Activated T-helper 2 cell treated with anti-CD3 and anti-CD28 coated beads, Interferon-gamma antibody, Interleukin-2, Interleukin-4, amounts not matched to agents 10 μg/mL and 5 μg/mL and 100 μg/mL, durations not matched to agents 14 hours and 24 hours and 36 hours (primary cell): ENCODE data around the gene ADAM19. TPM values are rescaled to one million over a fixed set of nuclear protein-coding genes. Genes with fewer than 3 reads are reported as not detected.
"Not testable (repeated sequence)": the region's sequence is repeated elsewhere in the genome, so short reads cannot be mapped to it uniquely, and the experiment has no call there.

Source experiments
- DNase-seq: peaks from one replicate; pipeline ENCODE4 v3.0.0; 2021; ENCODE audit warnings: low spot score
- H3K27ac Mint-ChIP-seq: one replicate; pipeline ENCODE4 v1.8.0; 2021; ENCODE audit warnings: mixed read lengths
- H3K27me3 Mint-ChIP-seq: one replicate; pipeline ENCODE4 v1.8.0; 2021; ENCODE audit warnings: low read depth, mixed read lengths
- H3K36me3 Mint-ChIP-seq: one replicate; pipeline ENCODE4 v1.8.0; 2021; ENCODE audit warnings: low read depth, mixed read lengths
- H3K4me1 Mint-ChIP-seq: one replicate; pipeline ENCODE4 v1.8.0; 2021; ENCODE audit warnings: low read depth, mixed read lengths
- H3K4me3 Mint-ChIP-seq: one replicate; pipeline ENCODE4 v1.8.0; 2021; ENCODE audit warnings: low read depth, mild to moderate bottlenecking, moderate library complexity, mixed read lengths
- H3K9me3 Mint-ChIP-seq: one replicate; pipeline ENCODE4 v1.8.0; 2021; ENCODE audit warnings: mixed read lengths
- intact Hi-C: fragments of 100-400 bp; cut with micrococcal nuclease; formaldehyde crosslinking; loops from one replicate; pipeline ENCODE4 v1.15.1; 2023
- total RNA-seq: library from RNA; stranded (reverse); gene quantifications from 2 replicates; pipeline ENCODE4 v1.2.3, GENCODE V29; 2022

ADAM19 gene
- total RNA-seq, 1 donor from 2014 or later: 237 TPM

DNA sequence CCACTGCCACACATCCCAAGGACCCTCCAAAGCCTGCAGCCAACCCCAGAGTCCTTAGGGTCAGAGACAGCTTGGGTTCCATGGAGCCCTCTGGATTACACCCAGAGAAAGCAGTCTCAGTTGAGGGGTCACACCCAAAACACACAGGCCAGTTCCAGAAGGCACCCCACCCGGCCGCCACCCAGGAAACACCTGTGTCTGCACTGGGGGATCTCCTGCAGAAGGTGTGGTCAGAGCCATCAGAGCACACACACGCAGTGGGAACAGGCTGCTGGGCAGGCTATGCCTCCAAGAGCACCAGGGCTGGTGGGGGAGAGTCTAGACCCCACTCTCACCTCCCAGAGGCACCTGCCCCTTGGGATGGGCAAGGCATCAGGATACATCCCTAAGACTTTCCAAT is 88.2 kb downstream of the ADAM19 start:
- no peaks in the 10 kb centered on the region for H3K27me3 Mint-ChIP-seq
- no peak for DNase-seq
- H3K36me3 Mint-ChIP-seq: peaks cover 92% of the 10 kb centered on the region
- H3K9me3 Mint-ChIP-seq: no peaks in the 10 kb centered on the region
- peaks cover 22% of the 10 kb centered on the region for H3K4me1 Mint-ChIP-seq
- no peak overlapping the region for H3K4me3 Mint-ChIP-seq
- intact Hi-C loops: no loop called here
- peak overlapping the region; percentile 68 for H3K27ac Mint-ChIP-seq

- H3K27ac Mint-ChIP-seq: peak overlapping the region; percentile 68
- H3K36me3 Mint-ChIP-seq: peaks cover 93% of the 10 kb centered on the region
- no peaks in the 10 kb centered on the region for H3K27me3 Mint-ChIP-seq
- H3K4me1 Mint-ChIP-seq: peaks cover 24% of the 10 kb centered on the region
- DNase-seq: no peak
- H3K9me3 Mint-ChIP-seq: no peaks in the 10 kb centered on the region
- H3K4me3 Mint-ChIP-seq: no peak overlapping the region
- intact Hi-C loops: no loop called here
Observed at GRCh38 chr5:157486861-157487260, 88.7 kb downstream of the ADAM19 start.

DNA sequence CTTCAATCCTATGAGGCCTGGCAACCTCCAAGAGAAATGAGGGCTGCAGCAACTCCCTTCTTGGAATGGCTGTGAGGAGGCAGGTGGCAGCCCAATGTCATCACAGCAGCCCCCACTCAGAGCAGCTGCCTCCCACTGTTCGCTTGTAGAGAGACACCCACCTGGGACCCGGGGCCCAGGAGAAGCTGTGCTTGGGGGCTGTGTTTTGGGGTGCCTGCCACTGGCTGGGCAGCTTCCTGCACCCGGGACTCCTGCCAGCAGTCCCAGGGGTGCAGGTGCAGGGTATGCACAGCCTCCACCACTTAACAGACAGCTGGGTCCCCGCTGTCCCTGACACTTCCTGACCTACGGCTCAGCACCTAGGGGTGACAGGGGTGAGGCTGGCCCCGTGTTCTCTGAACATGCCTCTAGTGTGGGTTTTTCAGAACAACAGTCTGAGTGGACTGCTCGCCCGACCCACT is 89.3 kb downstream of the ADAM19 start:
- Mint-ChIP-seq H3K9me3 (no peaks in the 10 kb centered on the region), H3K4me1 (peaks cover 26% of the 10 kb centered on the region), H3K27me3 (no peaks in the 10 kb centered on the region), H3K4me3 (no peak overlapping the region), H3K27ac (peak overlapping the region; percentile 7), H3K36me3 (peaks cover 92% of the 10 kb centered on the region)
- no peak for DNase-seq
- intact Hi-C loops: no loop called here

DNA sequence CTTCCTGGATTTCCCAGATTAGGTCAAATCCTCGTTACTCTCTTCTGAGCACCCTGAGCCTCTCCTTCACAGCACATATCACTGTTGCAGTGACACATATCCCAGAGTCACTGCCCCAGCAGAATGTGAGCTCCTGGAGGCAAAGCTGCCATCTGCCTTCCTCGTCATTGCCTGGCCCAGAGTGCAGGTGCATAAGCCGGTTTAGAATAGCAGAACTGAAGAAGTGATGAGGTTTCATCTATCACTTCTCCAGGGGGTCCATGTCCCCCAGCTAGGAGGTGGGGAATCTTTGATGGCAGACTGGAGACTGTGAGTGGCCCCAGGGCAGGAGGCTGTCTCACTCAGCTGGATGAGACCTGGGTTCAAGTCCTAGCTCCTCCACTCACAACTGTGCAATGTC is 89.8 kb downstream of the ADAM19 start:
- intact Hi-C loops: no loop called here
- no peaks in the 10 kb centered on the region for H3K9me3 Mint-ChIP-seq
- H3K4me3 Mint-ChIP-seq: no peak overlapping the region
- H3K36me3 Mint-ChIP-seq: peaks cover 92% of the 10 kb centered on the region
- H3K27me3 Mint-ChIP-seq: no peaks in the 10 kb centered on the region
- peak overlapping the region; percentile 5 for H3K27ac Mint-ChIP-seq
- H3K4me1 Mint-ChIP-seq: peaks cover 28% of the 10 kb centered on the region
- DNase-seq: no peak

DNA sequence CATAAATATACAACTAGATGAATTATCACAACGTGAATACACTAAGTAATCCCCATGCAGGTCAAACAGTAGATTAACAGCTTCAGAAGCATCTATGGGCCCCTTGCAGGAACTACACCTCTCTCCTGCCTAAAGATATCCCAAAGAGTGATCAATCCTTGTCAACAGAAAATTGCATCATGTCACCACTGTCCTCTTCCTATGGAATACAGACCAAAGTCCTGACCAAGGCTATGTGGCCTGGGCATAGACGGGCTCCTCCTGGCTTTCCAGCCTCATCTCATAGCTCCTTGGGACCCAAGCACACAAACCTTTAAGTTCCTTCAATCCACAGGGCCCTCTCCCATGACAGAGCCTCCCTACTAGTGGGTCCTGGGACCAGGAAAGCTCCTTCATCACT is 90.2 kb downstream of the ADAM19 start:
- DNase-seq: no peak
- H3K27me3 Mint-ChIP-seq: no peaks in the 10 kb centered on the region
- peaks cover 93% of the 10 kb centered on the region for H3K36me3 Mint-ChIP-seq
- no peak overlapping the region for H3K4me3 Mint-ChIP-seq
- no peak overlapping the region for H3K27ac Mint-ChIP-seq
- H3K9me3 Mint-ChIP-seq: no peaks in the 10 kb centered on the region
- intact Hi-C loops: no loop called here
- peaks cover 33% of the 10 kb centered on the region for H3K4me1 Mint-ChIP-seq

DNA sequence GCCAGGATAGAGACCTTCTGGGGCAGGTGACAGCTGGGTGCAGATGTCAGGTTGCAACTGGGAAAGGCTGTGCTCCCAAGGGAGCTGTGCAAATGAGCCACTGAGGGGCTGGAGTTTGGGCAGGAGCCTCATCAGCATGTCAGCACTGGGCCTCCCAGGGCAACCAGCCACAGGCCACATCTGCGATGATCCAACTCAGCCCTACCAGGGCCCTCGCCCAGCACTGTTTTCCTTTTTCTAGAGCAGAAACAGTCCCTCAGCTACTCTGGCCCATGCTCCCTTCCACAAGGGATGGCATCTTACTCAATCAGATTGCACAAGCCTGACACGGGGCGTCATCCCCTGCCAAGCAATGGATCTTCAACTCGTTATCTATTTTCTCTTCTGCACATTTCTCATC is 90.8 kb downstream of the ADAM19 start:
- peaks cover 95% of the 10 kb centered on the region for H3K36me3 Mint-ChIP-seq
- no peaks in the 10 kb centered on the region for H3K9me3 Mint-ChIP-seq
- intact Hi-C loops: no loop called here
- H3K4me1 Mint-ChIP-seq: peaks cover 37% of the 10 kb centered on the region
- no peak overlapping the region for H3K4me3 Mint-ChIP-seq
- no peak overlapping the region for H3K27ac Mint-ChIP-seq
- no peak for DNase-seq
- H3K27me3 Mint-ChIP-seq: no peaks in the 10 kb centered on the region

GRCh38 chr5:157482702-157483101 is 92.9 kb downstream of the ADAM19 start:
- H3K9me3 Mint-ChIP-seq, H3K4me3 Mint-ChIP-seq, intact Hi-C loops, DNase-seq, H3K27ac Mint-ChIP-seq, H3K27me3 Mint-ChIP-seq: not testable (repeated sequence)
- Mint-ChIP-seq H3K36me3 (peaks cover 95% of the 10 kb centered on the region), H3K4me1 (peaks cover 44% of the 10 kb centered on the region)

- intact Hi-C loops: no loop called here
- peaks cover 40% of the 10 kb centered on the region for H3K4me1 Mint-ChIP-seq
- H3K36me3 Mint-ChIP-seq: peaks cover 95% of the 10 kb centered on the region
- H3K9me3 Mint-ChIP-seq: no peaks in the 10 kb centered on the region
- H3K27me3 Mint-ChIP-seq: no peaks in the 10 kb centered on the region
- H3K4me3 Mint-ChIP-seq: no peak overlapping the region
- no peak for DNase-seq
- H3K27ac Mint-ChIP-seq: no peak overlapping the region
Observed at GRCh38 chr5:157481666-157482065, 93.9 kb downstream of the ADAM19 start.

DNA sequence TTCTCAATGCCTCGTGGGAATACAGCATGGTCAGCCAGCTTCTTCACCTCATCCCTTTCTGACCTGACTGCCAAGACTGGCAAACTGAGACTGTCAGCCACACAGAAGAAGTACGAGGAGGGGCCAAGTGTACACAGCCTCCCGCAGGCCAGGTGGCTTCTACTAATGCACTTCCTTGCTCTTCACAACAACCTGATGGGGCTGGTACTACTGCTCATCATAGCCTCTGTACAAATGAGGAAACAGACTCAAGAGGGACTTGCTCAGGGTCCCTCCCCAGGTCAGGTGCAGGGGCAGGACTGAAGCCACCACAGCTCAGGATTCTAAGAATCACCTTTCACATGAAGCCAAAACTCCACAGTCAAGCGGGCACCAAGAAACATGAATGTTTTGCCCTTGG is 94.3 kb downstream of the ADAM19 start:
- peak overlapping the region; percentile 28 for H3K27ac Mint-ChIP-seq
- H3K4me1 Mint-ChIP-seq: peaks cover 37% of the 10 kb centered on the region
- peaks cover 94% of the 10 kb centered on the region for H3K36me3 Mint-ChIP-seq
- H3K4me3 Mint-ChIP-seq: no peak overlapping the region
- DNase-seq: no peak
- intact Hi-C loops: no loop called here
- no peaks in the 10 kb centered on the region for H3K9me3 Mint-ChIP-seq
- H3K27me3 Mint-ChIP-seq: no peaks in the 10 kb centered on the region

DNA sequence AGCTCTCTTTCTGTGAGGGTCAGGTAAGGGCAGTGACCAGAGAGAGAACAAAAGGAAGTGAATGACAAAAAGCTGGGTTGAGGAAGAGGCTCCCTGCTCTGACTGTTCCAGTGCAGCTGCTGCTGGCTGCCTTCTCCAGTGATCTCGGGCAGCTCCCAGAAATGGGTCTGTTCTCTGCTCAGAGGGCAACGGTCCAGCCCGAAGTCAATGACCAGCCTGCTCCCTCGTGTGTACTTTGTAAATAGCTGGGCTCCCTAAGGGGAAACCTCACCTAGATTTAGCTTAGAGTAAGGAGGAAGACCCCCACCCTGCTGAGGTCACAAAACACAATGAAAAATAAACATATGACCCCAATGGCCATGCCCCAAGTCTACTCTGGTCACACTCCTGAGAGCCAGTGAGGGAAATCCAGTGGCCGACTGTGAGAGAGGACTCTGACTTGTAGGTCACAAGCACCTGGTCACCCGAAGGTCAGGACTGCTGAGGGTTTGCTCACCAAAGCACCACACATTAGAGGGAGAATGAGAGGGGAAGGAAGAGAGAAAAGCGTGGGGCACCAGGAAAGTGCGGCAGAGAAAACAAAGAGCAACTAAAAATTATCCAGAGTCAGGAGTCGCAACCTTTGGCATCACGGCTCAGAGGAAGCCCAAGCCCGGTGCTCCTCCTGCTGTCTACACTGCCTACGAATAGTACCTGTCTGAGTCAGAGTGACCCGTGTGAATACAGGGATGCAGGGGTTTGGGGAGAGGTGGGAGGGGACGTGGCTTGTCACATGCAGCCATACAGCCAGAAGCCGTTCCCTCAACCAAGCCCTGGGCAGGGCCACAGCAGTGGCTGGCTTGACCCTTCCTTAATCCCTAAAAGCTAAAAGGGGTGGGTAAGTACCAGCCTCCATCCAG is 95.7 kb downstream of the ADAM19 start:
- intact Hi-C loops: loop anchor here (5.0 kb wide), 1 partner anchor 138 kb away; no protein-coding TSS in a partner anchor

DNA sequence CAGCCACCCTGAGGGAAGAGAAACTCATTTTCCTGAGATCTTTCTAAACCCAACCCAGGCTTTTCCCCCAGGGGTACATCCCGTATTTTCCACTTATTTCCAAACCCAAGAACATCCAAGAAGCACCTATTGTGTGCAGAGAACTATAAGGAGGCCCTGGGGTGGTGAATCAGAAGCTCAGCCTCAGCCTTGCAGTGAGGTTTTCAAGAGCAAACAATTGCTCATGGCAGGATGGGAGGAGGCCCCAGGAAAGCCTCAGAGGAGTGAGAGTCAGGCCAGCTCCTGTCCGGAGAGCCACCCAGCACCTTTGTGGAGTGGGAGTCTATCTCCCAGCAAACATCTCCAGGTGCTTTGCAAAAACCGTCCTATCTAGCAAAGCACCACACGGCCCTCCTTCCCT is 96.4 kb downstream of the ADAM19 start:
- DNase-seq: no peak
- Mint-ChIP-seq H3K9me3 (no peaks in the 10 kb centered on the region), H3K4me3 (no peak overlapping the region), H3K36me3 (peaks cover 92% of the 10 kb centered on the region), H3K27me3 (no peaks in the 10 kb centered on the region), H3K4me1 (peaks cover 38% of the 10 kb centered on the region), H3K27ac (peak overlapping the region; percentile 74)
- intact Hi-C loops: loop anchor here (5.0 kb wide), 1 partner anchor 137 kb away; no protein-coding TSS in a partner anchor

More for the DNA sequence above, 95.7 kb downstream of the ADAM19 start:
- Mint-ChIP-seq H3K4me1 (peaks cover 38% of the 10 kb centered on the region), H3K4me3 (no peak overlapping the region), H3K27me3 (no peaks in the 10 kb centered on the region), H3K9me3 (no peaks in the 10 kb centered on the region), H3K27ac (peak overlapping the region; percentile 74), H3K36me3 (peaks cover 92% of the 10 kb centered on the region)
- DNase-seq: no peak

DNA sequence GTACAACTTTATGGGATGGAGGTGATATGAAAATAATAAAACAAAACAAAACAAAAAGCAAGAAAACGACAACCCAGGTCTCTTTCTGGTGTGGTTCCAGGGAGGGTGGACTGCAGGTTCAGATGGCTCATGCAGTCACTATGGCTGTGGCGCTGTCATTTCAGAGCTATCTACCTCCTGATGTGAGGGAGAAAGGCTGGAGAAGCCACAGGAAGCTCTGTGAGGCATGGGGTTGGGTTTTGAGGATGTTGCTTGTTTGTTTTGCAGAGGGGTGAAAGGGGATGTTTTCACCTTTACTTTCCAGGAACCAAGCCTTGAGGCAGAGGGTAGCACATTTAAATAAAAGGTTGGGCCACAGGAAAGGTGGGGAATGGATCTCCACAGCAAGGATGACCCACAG is 96.8 kb downstream of the ADAM19 start:
- intact Hi-C loops: loop anchor here (5.0 kb wide), 1 partner anchor 136 kb away; no protein-coding TSS in a partner anchor
- no peak for DNase-seq
- Mint-ChIP-seq H3K27ac (peak overlapping the region; percentile 44), H3K4me1 (peaks cover 39% of the 10 kb centered on the region), H3K27me3 (no peaks in the 10 kb centered on the region), H3K9me3 (no peaks in the 10 kb centered on the region), H3K36me3 (peaks cover 91% of the 10 kb centered on the region), H3K4me3 (no peak overlapping the region)

- no peaks in the 10 kb centered on the region for H3K9me3 Mint-ChIP-seq
- peaks cover 91% of the 10 kb centered on the region for H3K36me3 Mint-ChIP-seq
- intact Hi-C loops: loop anchor here (1.0 to 5.0 kb wide), 3 partner anchors 47 to 149 kb away; no protein-coding TSS in a partner anchor
- peak overlapping the region; percentile 33 for H3K27ac Mint-ChIP-seq
- no peak overlapping the region for H3K4me3 Mint-ChIP-seq
- DNase-seq: no peak
- H3K4me1 Mint-ChIP-seq: peaks cover 44% of the 10 kb centered on the region
- no peaks in the 10 kb centered on the region for H3K27me3 Mint-ChIP-seq
Observed at GRCh38 chr5:157477814-157478494, 97.6 kb downstream of the ADAM19 start.
